GM19240 (cell line): ENCODE data around the gene STX7.
A peak's percentile ranks its signal among the peaks of the same experiment; 100 is the strongest.

ENCODE experiments used
- DNase-seq: peaks from one replicate; pipeline ENCODE4 v3.0.0; 2011; ENCODE audit warnings: low spot score; ENCODE audit not compliant: insufficient read length

STX7 gene

GRCh38 chr6:132506869-132507808, 5.8 kb downstream of the STX7 start:
- DNase-seq = no peak

GRCh38 chr6:132506461-132506860, 6.5 kb downstream of the STX7 start:
- DNase-seq = no peak

- no peak for DNase-seq
Measured at GRCh38 chr6:132505158-132505557, 7.8 kb downstream of the STX7 start.

- no peak for DNase-seq
Measured at GRCh38 chr6:132504757-132505156, 8.2 kb downstream of the STX7 start.

GRCh38 chr6:132499757-132500156, 13.2 kb downstream of the STX7 start:
- DNase-seq = no peak

GRCh38 chr6:132498638-132499037, 14.3 kb downstream of the STX7 start:
- no peak for DNase-seq

- no peak for DNase-seq
Measured at GRCh38 chr6:132496519-132497180, 16.3 kb downstream of the STX7 start.

- DNase-seq = no peak
Measured at GRCh38 chr6:132495604-132496079, 17.3 kb downstream of the STX7 start.

GRCh38 chr6:132494954-132495353, 18.0 kb downstream of the STX7 start:
- DNase-seq = no peak

GRCh38 chr6:132491881-132492280, 21.0 kb downstream of the STX7 start:
- no peak for DNase-seq

GRCh38 chr6:132491303-132491702, 21.6 kb downstream of the STX7 start:
- DNase-seq = no peak

- DNase-seq = no peak
Measured at GRCh38 chr6:132490478-132491204, 22.3 kb downstream of the STX7 start.

- no peak for DNase-seq
Measured at GRCh38 chr6:132490024-132490423, 22.9 kb downstream of the STX7 start.

- no peak for DNase-seq
Measured at GRCh38 chr6:132489376-132489775, 23.5 kb downstream of the STX7 start.

- DNase-seq = no peak
Measured at GRCh38 chr6:132487762-132488161, 25.2 kb downstream of the STX7 start.

GRCh38 chr6:132484680-132485018, 28.3 kb downstream of the STX7 start:
- no peak for DNase-seq

- peak; percentile 20 for DNase-seq
Measured at GRCh38 chr6:132483779-132484679, 28.9 kb downstream of the STX7 start.

GRCh38 chr6:132482581-132482980, 30.3 kb downstream of the STX7 start:
- DNase-seq = no peak

- DNase-seq = no peak
Measured at GRCh38 chr6:132481189-132481588, 31.7 kb downstream of the STX7 start.

GRCh38 chr6:132479131-132479530, 33.8 kb downstream of the STX7 start:
- no peak for DNase-seq

- no peak for DNase-seq
Measured at GRCh38 chr6:132478674-132479073, 34.2 kb downstream of the STX7 start.
